BE2C (cell line): ENCODE measurements around the gene CATSPERZ.

Source experiments
- DNase-seq: peaks from one replicate; pipeline ENCODE4 v3.0.0-alpha.2; 2020
- H3K27me3 ChIP-seq: fragments of 250-450 bp; sonication (Bioruptor Pico); 2 replicates; pipeline ENCODE4 v1.5.1; 2020; ENCODE audit warnings: mild to moderate bottlenecking
- H3K36me3 ChIP-seq: fragments of 250-450 bp; sonication (Bioruptor Pico); 2 replicates; pipeline ENCODE4 v1.5.1; 2020; ENCODE audit warnings: mild to moderate bottlenecking
- H3K4me1 ChIP-seq: fragments of 250-450 bp; sonication (Bioruptor Pico); 2 replicates; pipeline ENCODE4 v1.5.1; 2020
- H3K4me3 ChIP-seq: 2 replicates; pipeline ENCODE4 v1.5.1; 2011; ENCODE audit warnings: low read depth, low read length
- H3K9me3 ChIP-seq: fragments of 250-450 bp; sonication (Bioruptor Pico); 2 replicates; pipeline ENCODE4 v1.5.1; 2020
- TF ChIP-seq, protein P1 (sequence below): IDR thresholded peaks from 2 replicates; pipeline ENCODE4 v1.5.1; 2012; ENCODE audit warnings: mild to moderate bottlenecking, low read depth, low read length

Gene CATSPERZ

DNA sequence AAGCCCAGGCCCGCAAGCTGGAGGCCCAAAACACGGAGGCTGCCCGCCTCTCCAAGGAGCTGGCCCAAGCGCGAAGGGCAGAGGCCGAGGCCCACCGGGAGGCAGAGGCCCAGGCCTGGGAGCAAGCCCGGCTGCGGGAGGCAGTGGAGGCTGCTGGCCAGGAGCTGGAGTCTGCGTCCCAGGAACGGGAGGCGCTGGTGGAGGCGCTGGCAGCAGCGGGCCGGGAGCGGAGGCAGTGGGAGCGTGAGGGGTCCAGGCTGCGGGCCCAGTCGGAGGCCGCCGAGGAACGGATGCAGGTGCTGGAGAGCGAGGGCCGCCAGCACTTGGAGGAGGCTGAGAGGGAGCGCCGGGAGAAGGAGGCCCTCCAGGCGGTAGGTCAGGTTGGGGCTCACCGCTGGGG is 44.6 kb downstream of the CATSPERZ start:
- H3K9me3 ChIP-seq, result no peaks in the 10 kb centered on the region
- DNase-seq, result no peak
- H3K4me1 ChIP-seq, result no peaks in the 10 kb centered on the region
- no peak overlapping the region for H3K4me3 ChIP-seq
- no peaks in the 10 kb centered on the region for H3K27me3 ChIP-seq
- H3K36me3 ChIP-seq, result no peaks in the 10 kb centered on the region
- TF ChIP-seq, protein P1, sequence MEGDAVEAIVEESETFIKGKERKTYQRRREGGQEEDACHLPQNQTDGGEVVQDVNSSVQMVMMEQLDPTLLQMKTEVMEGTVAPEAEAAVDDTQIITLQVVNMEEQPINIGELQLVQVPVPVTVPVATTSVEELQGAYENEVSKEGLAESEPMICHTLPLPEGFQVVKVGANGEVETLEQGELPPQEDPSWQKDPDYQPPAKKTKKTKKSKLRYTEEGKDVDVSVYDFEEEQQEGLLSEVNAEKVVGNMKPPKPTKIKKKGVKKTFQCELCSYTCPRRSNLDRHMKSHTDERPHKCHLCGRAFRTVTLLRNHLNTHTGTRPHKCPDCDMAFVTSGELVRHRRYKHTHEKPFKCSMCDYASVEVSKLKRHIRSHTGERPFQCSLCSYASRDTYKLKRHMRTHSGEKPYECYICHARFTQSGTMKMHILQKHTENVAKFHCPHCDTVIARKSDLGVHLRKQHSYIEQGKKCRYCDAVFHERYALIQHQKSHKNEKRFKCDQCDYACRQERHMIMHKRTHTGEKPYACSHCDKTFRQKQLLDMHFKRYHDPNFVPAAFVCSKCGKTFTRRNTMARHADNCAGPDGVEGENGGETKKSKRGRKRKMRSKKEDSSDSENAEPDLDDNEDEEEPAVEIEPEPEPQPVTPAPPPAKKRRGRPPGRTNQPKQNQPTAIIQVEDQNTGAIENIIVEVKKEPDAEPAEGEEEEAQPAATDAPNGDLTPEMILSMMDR, result no peak

DNA sequence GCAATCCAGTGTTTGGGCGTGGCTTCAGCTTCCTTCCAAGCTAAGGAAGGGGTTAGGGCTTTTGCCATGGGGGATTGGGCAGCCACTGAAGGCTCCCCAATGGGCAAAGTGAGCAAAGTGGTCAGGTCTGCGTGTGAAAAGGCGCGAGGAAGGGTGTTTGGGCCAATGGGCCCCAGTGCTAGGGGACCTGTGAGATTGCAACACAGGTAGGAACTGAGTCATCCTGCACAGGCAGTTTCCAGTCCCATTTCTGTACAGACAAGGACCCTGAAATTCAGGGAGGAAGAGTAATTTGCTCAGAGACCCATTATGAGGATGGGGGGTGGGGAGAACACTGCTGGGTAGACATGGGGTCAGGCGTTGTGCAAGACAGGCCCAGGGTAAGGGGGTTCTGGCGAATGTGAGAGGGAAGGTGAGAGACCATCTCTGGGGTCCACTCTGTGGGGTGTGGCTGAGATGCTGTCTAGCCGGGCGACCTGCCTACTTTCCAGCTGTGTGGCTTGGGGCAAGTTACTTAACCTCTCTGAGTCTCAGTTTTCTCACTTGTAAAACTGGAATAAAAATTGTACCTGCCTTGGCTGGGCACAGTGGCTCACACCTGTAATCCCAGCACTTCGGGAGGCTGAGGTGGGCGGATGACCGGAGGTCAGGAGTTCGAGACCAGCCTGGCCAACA is 47.2 kb downstream of the CATSPERZ start:
- Histone ChIP-seq H3K27me3 (no peaks in the 10 kb centered on the region), H3K4me1 (no peaks in the 10 kb centered on the region), H3K36me3 (no peaks in the 10 kb centered on the region), H3K4me3 (no peak overlapping the region), H3K9me3 (no peaks in the 10 kb centered on the region)
- TF ChIP-seq, protein P1, result no peak
- no peak for DNase-seq

DNA sequence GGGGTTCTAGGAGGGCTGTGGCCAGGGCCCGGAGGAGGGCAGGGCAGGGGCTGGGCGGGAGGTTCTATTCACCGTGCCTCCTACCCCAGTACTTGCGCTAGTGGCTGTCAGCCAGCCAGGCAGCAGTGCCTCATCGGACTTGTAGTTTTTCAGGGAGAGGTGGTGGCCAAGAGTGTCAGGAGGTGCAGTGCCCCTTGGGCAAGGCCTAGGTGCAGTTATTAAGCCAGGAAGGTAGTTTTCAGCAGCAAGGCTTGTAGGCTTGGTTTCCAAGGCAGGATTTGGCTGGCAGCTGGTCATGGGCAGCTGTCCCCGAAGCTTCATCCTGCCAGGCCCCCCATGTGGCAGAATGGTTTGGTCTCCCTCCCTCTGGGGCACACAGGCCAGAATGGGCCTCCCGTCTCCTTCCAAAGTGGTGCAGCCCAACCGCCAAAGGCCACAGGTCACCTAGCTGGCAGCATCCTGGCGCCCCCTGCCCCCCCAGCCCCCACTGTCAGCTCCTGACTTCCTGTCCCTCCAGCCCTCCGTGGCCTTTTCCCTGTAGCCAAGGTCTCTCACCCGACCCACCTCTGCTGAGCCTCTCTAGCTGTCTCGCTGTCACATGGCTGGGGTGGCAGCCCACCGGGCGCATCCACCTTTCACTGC is 48.3 kb downstream of the CATSPERZ start:
- DNase-seq, result peak; percentile 3
- H3K36me3 ChIP-seq, result no peaks in the 10 kb centered on the region
- TF ChIP-seq, protein P1, result no peak
- H3K4me1 ChIP-seq, result no peaks in the 10 kb centered on the region
- no peak overlapping the region for H3K4me3 ChIP-seq
- no peaks in the 10 kb centered on the region for H3K9me3 ChIP-seq
- H3K27me3 ChIP-seq, result no peaks in the 10 kb centered on the region

DNA sequence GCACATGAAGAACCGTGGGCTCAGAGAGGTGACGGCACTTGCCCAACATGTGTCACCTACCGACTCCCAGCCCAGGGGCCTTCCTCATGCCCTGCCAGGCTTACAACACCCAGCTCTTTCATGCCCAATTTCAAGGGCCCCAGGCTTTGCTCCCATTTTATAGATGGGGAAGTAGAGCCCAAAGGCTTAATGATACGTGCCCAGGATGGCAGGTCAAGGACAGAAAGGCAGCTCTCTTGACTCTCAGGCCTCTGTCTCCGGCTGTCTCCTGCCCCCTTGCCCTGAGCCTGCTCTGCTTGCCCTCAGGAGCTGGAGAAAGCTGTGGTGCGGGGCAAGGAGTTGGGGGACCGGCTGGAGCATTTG is 48.8 kb downstream of the CATSPERZ start:
- Histone ChIP-seq H3K27me3 (no peaks in the 10 kb centered on the region), H3K9me3 (no peaks in the 10 kb centered on the region), H3K4me1 (no peaks in the 10 kb centered on the region), H3K36me3 (no peaks in the 10 kb centered on the region), H3K4me3 (no peak overlapping the region)
- TF ChIP-seq, protein P1, result no peak
- DNase-seq, result no peak

DNA sequence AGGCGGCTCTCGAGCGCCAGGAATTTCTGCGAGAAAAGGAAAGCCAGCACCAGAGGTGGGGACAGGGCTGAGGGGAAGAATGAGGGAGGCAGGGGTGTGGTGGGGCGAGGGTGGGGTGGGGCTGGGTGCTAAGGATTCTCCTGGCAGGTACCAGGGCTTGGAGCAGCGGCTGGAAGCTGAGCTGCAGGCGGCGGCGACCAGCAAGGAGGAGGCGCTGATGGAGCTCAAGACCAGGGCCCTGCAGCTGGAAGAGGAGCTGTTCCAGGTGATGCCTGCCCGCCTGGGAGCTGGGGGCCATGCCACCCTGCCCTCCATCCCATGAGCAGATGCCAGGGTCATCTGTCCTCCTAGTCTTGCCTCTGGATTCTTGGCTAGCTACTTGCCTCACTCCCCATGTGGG is 49.2 kb downstream of the CATSPERZ start:
- Histone ChIP-seq H3K36me3 (no peaks in the 10 kb centered on the region), H3K4me3 (no peak overlapping the region), H3K9me3 (no peaks in the 10 kb centered on the region), H3K27me3 (no peaks in the 10 kb centered on the region), H3K4me1 (no peaks in the 10 kb centered on the region)
- DNase-seq, result no peak
- TF ChIP-seq, protein P1, result no peak

DNA sequence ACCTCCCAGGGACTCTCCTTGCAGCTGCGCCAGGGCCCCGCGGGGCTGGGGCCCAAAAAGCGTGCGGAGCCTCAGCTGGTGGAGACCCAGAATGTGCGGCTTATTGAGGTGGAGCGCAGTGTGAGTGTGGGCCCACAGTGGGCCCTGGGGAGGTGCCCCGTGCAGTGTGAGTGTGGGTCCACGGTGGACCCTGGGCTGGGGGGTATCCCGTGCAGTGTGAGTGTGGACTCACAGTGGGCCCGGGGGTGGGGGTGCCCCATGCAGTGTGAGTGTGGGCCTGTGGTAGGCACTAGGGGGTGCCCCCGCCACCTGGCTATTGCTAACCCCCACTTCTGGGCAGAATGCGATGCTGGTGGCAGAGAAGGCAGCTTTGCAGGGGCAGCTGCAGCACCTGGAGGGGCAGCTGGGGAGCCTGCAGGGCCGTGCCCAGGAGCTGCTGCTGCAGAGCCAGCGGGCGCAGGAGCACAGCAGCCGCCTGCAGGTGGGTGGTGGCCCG is 51.0 kb downstream of the CATSPERZ start:
- Histone ChIP-seq H3K4me3 (no peak overlapping the region), H3K27me3 (no peaks in the 10 kb centered on the region), H3K9me3 (no peaks in the 10 kb centered on the region), H3K36me3 (no peaks in the 10 kb centered on the region), H3K4me1 (no peaks in the 10 kb centered on the region)
- DNase-seq, result no peak
- TF ChIP-seq, protein P1, result no peak
